GM21360 (cell line): ENCODE results near the gene SREBF1.

Experiments used
- ATAC-seq: cut with Tn5 transposase; IDR thresholded peaks from one replicate; pipeline ENCODE4 v1.9.1; 2021; ENCODE audit warnings: mild to moderate bottlenecking, moderate library complexity; ENCODE audit not compliant: unreplicated experiment

Gene SREBF1

GRCh38 chr17:17826942-17827785 lies 9.6 kb downstream of the SREBF1 start:
- no peak for ATAC-seq

- ATAC-seq = no peak
These were observed 10.5 kb downstream of the SREBF1 start for GRCh38 chr17:17826342-17826713.

- ATAC-seq = no peak
These were observed 11.8 kb downstream of the SREBF1 start for GRCh38 chr17:17824783-17825614.

GRCh38 chr17:17824119-17824782 lies 12.5 kb downstream of the SREBF1 start:
- peak; percentile 5 for ATAC-seq

- peak; percentile 73 for ATAC-seq
These were observed 13.2 kb downstream of the SREBF1 start for GRCh38 chr17:17823433-17824118.

- no peak for ATAC-seq
These were observed 14.2 kb downstream of the SREBF1 start for GRCh38 chr17:17822616-17823015.

GRCh38 chr17:17822189-17822588 lies 14.6 kb downstream of the SREBF1 start:
- ATAC-seq = no peak

GRCh38 chr17:17820463-17821158 lies 16.2 kb downstream of the SREBF1 start:
- ATAC-seq = no peak

- no peak for ATAC-seq
These were observed 16.7 kb downstream of the SREBF1 start for GRCh38 chr17:17820046-17820445.

- ATAC-seq = peak; percentile 37
These were observed 17.2 kb downstream of the SREBF1 start for GRCh38 chr17:17819561-17819995.

- ATAC-seq = no peak
These were observed 17.7 kb downstream of the SREBF1 start for GRCh38 chr17:17819111-17819510.

GRCh38 chr17:17818088-17818526 lies 18.7 kb downstream of the SREBF1 start:
- no peak for ATAC-seq

- ATAC-seq = no peak
These were observed 19.2 kb downstream of the SREBF1 start for GRCh38 chr17:17817552-17817947.

GRCh38 chr17:17816831-17817551 lies 19.8 kb downstream of the SREBF1 start:
- no peak for ATAC-seq

GRCh38 chr17:17816240-17816814 lies 20.5 kb downstream of the SREBF1 start:
- ATAC-seq = no peak

- ATAC-seq = no peak
These were observed 21.2 kb downstream of the SREBF1 start for GRCh38 chr17:17815436-17816200.

- no peak for ATAC-seq
These were observed 21.8 kb downstream of the SREBF1 start for GRCh38 chr17:17815062-17815406.
